HG02973 (cell line): ENCODE measurements around the gene PKD1L1.
"Not testable (repeated sequence)": the region's sequence is repeated elsewhere in the genome, so short reads cannot be mapped to it uniquely, and the experiment has no call there.

Source experiments
- ATAC-seq: cut with Tn5 transposase; IDR thresholded peaks from one replicate; pipeline ENCODE4 v1.9.1; 2021; ENCODE audit warnings: moderate library complexity; ENCODE audit not compliant: unreplicated experiment

PKD1L1 gene

DNA sequence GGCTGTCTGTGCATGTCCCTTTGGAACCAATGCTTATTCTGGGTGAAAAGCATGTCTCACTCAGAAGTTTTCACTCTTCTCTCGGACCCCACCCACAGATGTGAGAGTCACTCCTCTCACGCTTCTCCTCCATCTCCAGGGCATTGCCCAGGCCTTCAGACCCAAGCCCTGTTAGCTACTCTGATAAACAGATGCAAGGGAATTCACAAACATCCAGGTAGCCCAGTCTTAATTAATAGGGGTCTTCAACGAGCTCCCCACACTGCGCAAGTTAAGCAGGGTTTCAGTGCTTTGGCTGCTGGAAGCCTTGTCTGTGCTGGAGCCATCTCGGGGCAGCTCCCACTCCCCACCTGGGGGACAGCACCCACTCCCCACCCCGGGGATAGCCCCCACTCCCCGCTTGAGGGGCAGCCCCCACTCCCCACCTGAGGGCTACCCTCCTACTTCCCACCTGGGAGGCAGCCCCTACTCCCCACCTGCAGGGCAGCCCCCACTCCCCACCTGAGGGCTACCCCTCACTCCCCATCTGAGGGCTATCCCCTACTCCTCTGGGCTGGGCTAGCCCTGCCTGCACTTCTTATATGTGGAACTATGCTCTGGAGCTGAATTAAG, 8.7 kb downstream of the PKD1L1 start:
- ATAC-seq = no peak

DNA sequence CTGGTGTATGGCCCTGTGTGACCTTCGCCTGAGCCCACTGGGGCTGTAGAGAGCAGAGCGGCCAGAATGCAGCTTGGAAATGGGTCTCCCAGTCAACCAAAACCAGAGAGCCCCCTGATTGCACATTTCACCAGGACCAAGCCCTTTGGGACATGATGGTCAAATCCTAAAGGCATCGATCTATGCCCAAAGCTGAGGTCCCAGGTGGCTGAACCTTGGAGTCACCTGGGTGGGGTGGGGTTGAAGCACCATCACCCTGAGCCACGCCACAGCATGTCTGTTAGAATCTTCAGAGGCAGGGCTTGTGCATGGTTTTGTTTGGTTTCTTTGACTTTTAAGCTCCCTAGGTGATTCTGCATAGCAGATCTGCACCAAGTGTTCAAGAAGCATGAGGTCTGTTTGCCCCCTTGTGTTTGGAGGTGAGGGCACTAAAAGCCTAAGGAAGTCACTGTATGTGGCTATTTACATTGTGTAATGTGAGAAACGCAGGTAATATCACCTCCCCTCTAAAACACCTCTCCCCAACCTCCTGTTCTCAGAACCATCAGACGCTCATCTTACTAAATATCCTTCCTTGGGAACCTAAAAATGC, 9.6 kb downstream of the PKD1L1 start:
- ATAC-seq = no peak

DNA sequence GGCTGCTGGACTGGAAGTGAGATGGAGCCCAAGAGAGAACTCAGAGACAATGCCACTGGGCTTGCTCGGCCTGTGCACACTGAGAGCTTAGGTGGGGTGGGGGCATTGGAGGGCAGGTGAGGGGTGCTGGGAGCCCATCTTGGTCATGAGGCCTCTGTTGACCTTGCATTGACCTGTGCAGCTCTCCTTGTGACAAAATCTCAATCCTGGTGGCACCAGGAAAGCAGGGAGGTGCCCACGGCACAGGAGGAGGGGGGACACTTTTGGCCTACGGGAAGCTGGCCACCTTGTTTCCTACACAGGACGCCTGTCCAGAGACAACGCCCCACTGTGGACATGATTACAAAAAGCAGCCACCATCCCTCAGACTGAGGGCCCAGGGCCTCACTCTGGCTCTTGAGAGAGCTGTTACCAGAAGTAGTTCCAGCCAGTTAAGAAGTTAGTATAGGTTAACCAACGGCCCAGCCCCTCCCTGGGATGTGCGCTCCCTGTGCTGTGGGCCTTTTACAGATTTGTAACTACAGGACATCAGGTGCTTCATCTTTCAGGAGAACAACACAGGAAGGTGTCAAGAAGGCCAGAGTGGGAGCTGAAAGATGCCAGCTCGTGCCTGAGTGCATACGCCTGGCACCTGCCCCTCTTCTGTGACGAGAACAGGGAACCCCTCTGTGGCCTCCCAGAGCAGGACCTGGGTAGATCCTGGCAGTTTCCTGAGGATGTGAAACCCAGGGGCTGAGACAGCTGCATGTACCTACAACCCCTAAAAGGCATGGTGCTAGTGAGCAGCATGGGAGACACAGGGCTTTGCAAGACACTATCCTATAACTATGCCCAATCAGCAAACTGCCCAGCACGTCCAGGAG, 10.3 kb downstream of the PKD1L1 start:
- ATAC-seq = peak; percentile 46

DNA sequence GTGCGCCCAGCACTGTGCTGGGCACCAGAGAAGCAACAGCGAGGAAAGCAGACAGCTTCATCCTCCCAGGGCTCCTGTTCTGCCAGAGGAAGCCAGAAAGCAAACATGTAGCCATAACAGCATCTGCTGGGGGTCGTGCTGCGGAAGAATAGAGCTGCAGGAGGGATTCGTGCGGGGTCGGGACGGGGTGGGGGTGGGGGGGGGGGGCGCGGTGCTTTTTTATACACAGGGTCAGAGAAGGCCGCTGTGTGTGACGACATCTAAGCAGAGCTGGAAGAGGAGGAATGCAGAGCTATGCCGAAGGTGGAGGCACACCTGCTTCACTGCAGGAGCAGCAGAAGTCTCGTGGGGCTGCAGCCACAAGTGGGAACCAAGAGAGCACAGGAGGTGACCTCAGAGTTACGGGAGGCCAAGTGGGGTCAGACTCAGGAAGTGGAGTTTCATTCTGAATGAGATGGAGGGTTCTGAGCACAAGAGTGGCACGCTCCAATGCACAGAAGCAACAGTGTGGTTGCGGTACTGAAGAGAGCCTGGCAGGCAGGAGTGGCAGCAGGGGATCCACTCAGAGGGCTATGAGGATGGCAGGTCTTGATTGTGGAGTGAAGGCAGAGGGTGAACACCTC, 11.1 kb downstream of the PKD1L1 start:
- peak; percentile 96 for ATAC-seq

DNA sequence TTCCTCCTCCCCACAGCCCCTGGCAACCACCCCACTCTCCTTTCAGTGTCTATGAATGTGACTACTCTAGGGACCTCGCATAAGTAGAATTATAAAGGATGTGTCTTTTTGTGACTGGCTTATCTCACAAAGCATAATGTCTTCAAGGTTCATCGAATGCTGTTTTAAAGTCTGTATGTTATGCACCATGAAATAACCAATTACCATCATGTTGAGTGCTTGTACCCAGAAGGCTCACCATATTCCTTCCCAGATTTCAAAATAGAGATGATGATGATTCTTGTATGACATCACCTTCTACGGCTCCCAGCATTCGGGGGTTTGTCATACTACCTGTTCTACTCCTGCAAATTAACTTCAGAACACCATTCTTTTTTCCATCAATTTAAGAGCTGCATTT, 11.9 kb downstream of the PKD1L1 start:
- ATAC-seq = no peak

DNA sequence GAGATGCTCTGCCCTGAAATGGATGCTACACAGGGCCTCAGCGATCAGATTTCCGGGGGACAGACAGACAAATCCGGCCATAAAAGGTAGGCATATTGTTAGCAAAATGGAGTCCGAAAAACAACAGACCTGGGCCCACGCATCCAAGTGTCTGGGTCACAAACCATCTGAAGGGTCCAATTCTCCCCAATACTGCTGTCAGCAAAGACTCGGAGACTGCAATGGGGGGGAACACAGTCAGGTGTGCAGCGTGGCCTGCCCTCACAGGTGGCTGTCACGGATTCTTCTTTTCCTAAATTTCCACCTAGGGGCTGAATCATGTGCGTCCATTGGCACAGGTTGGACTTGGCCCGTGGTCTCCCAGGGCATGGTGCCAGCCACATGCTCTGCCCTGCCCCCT, 12.9 kb downstream of the PKD1L1 start:
- ATAC-seq = no peak

DNA sequence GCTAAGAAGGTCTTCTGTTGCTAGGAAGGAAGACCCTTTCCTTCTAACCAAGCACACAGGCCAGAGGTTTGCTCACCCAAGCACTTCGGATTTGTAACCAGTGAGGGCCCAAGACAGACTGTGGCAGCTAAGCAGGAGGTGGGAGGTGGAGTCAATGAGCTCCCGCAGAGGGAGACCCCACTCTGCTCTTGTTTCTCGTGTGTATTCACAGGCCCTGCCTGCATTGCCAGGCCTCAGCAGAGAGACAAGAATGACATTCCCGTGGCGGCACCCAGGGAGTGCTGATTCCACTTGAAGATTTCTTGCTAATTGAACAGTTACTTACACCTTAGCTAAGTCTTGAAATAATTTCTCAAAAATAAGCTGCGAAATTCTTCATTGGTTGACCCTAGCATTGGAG, 13.4 kb downstream of the PKD1L1 start:
- no peak for ATAC-seq

DNA sequence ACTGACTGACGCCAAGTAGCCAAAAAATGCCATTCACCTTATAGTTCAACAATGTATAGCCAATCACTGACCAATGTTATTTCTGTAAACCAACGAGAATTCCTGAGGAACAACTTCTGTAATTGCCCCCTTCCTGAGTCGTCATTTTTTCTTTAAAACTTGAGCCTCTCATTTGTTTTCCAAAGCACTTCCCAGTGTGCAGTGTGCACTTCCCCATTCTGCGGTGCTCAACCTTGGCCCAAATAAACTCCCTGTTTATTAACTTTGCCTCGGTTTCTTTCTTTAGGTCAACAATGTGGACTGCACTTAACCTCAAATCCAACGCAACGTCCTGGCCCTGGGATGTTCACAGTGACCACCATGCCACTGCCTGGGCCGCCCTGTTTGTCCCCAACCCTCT, 15.1 kb downstream of the PKD1L1 start:
- no peak for ATAC-seq

DNA sequence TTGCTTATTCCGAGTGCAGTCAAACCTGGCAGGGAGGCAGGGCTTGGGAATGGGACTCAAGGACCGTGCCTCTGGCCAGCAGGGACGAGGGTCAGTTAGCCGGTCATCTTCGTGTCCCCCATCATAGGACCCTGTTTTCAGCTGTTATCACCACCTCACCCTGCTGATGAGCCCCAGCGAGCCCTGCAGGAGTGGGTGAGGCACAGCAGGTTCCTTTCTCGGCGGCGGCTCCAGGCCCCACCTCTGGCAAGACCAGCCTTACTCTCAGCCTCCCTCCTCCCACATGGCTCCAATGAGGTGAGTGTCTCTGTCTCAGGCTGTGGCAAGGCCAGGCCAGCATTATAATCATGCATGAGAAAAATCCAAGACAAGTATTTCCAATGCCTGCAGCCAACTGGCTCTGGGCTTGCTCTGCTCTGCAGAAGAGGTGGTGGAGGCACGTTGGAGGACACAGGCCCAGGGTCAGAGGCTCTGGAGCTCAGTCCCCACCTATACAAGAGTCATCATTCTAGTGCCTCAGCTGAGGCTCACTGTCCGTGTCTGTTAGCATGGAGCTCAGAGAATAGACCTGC, 15.7 kb downstream of the PKD1L1 start:
- ATAC-seq = no peak

DNA sequence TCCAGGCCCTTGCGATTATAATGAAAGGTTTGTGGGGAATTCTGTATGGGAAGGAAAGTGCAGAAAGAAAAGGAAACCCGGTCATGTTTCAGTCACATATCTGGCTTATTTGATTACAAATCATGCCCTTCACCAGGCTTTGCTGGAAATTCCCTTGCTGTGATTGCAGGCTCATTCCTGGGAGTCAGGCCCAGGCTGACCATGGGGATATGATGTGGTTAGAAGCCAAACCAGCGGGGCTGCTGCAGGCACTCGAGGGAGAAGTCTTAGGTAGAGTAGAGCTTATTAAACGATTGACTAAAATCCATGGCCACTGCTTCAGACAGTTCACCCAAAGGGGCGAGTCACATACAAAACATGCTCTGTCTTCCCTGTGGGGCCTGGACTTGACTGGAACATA, 16.2 kb downstream of the PKD1L1 start:
- no peak for ATAC-seq

DNA sequence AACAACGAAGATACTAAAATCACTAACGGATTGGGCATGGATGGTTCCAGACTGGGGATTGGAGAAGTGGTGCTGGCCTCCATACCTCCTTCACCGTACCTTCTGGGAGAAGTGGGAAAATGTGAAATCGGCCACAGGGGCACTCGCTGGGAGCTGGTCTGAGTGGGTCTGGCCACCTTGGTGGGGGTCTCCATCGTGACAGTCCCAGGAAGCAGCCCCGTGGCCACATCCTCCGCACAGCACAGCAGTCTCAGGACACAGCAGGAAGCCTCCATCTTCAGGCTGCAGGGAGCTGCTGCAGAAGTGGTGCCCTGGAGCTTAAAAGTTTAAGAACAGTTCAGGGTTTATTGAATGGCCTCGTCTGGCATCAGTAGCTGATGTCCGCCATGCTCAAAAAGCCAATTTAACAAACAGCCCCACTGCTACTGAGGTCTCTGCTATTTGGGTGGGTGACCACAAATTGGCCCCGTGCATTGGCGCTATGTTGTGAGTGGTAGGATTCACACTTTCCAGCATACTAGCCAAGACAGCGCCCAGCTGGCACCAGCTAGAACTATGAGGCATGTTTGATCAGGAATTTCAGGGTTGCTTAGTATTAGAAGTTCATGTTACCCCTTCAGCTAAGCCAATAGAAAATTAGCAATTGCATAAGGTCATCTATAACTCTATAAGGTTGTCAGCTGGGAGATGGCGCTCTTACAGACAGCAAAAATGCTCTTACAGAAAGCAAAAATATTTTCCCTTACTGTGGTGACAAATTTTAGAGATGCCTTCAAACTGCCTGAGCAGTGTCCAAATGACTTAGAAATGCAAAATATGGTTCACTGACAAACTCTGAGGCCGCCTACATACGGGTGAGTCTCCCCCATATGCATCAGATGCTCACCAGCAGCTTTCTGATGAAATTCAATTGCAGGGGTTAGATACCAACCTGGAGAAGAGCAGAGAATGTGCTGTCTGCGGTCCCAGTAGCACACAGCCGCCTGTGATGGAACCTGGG, 17.0 kb downstream of the PKD1L1 start:
- no peak for ATAC-seq

DNA sequence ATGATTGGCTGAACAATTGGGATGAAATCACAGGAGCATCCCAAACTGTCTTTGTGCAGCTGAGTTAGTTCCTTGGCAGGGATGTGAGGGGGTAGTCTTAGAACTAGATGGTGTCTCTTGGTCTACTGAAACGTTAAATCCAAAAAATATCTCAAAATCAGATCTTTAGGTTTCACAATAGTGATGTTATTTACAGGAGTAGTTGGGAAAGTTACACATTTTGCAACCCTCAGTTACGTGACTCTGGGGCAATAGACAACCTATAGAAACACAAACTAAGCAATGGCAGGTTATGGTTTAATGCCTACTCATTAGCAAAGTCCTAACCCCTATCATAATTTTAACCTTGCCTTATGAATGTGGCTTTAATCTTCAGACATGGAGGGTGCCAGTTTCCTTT, 24.0 kb downstream of the PKD1L1 start:
- ATAC-seq = no peak

DNA sequence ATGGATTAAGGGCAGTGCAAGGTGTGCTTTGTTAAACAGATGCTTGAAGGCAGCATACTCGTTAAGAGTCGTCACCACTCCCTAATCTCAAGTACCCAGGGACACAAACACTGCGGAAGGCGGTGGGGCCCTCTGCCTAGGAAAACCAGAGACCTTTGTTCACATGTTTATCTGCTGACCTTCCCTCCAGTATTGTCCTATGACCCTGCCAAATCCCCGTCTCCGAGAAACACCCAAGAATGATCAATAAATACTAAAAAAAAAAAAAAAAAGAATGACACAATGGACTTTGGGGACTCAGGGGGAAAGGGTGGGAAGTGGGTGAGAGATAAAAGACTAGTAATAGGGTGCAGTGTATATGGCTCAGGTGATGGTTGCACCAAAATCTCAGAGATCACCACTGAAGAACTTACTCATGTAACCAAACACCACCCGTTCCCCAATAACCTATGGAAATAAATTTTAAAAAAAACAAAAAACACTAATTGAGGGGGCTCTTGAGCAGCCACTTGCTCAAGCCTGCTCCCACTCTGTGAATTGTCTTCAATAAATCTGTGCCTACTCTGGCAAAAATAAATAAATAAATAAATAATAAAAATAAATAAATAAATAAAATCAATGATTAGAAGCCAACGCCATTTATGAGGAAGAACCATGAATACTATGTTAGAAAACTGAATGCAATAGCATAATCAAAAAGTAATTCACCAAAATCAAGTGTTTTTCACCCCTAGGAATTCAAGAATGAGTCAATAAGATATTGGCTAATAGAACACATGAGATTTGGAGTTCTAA, 25.0 kb downstream of the PKD1L1 start:
- not testable (repeated sequence) for ATAC-seq

DNA sequence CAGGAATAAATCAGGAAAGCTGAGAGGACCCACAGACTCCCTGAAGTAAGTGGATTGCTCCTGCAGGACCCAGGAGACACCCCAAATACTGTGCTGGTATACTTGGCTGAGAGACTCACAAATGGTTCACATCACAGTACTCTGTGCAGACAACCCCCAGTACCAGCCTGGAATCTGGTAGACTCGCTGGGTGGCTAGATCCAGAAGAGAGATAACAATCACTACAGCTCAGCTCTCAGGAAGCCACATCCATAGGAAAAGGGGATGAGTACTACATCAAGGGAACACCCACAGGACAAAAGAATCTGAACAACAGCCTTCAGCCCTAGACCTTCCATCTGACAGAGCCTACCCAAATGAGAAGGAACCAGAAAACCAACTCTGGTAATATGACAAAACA, 31.8 kb downstream of the PKD1L1 start:
- not testable (repeated sequence) for ATAC-seq

DNA sequence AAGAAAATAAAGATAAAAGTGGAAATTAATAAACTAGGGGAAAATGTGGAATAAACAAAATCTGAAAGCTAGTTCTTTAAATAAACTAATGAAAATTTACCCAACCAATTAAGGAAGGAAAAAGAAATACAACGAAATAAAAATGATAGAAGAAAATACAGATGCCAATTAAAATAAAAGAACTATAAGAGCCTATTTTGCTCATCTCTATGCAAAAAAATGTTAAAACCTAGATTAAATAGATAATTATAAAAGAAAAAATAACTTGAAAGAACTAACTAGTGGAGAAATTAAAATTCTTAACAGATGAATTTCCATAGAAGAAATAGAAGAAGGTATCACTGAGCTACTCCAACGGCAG, 32.7 kb downstream of the PKD1L1 start:
- no peak for ATAC-seq

DNA sequence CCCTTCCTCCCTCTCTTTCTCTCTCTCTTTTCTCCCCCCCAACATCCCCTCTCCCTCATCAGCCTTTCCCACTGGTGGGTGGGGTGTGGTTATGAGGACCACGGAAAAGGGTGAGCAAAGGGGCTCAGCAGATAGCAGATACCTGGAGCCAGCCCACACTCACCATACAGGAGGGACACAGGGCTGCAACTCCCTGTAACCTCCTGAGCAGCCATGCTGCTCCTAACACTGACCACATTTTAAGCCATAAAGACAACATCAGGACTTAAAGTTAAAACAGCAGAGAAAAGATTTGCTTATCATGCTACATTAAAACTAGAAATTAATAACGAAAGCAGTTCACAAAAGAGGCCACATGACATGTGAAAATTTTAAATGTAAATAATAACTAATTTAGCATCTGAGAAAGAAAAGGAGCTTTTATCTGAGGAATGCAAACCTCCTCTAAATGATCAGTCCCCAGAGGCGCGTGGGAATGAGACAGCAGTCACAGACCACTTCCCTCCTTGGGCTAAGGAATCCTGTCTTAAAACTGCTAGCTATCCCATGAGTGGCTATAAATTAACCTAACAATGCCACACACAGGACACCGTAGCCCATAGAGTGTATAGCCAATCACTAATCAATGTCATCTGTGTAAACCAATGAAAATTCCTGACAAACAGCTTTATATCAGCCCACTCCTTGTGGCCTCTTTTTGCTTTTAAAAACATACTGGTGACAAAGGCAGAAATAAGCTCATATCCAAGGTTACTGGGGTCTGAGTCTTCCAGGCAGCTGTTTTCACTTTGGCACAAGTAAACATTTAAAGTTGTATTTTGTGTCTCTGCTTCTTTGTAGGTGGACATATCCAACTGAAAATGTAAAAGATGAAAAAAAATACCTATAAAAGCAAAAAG, 33.3 kb downstream of the PKD1L1 start:
- no peak for ATAC-seq

DNA sequence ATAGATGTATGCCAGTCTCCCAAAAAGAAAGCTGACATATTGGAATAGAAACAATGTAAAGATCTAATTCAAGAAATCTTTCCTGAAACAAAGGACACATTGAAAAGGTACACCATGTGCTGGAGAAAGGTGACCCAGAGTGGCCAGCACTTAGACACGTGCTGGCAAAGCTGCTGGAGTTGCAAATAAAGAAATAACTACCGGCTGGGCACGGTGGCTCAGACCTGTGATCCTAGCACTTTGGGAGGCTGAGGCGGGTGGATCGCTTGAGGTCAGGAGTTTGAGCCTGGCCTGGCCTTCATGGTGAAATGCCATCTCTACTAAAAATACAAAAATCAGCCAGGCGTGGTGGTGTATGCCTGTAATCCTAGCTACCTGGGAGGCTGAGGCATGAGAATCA, 35.9 kb downstream of the PKD1L1 start:
- no peak for ATAC-seq

DNA sequence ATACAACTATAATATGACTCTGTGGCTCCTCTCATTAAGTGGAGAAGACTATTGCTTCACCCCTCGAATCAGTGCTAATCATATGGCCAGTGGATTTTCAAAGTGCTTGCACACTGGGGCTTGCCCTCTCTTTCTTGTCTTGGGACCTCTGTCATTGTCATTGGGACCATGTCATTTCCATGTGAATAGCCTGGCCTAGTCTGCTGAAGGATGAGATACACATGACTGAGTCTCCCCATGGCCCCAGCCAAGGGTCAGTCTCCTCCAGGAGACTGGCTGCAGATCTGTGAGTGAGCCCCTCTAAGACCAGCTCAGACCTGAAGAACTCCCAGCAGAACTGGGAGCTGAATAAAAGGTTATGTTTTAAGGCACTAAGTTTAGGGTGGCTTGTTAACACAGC, 39.5 kb downstream of the PKD1L1 start:
- ATAC-seq = no peak
